ENCODE measurements around the gene TSPAN13.

TSPAN13 gene

GRCh38 chr7:16816824-16817223 is 63.3 kb downstream of the TSPAN13 start:
- DNase-seq: no peak

DNA sequence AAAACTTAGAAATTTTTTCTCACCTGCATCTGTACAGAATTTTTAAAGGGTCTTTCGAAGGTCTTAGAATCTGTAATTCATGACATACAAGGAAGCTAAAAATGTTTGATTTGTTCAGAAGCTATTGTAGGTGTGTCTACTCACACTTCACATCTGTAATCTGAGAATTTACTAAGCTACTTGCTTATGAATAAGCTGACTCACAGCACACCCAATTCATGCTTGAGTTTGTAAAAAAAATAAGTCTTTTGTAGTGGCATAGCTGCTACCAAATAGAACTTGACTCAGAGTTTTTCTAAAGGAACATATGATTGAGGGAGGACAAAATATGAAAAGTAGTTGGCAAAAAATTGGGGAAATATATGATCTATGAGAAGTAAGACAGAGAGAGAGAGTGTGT is 64.0 kb downstream of the TSPAN13 start:
- DNase-seq: no peak

GRCh38 chr7:16818732-16819131 is 65.2 kb downstream of the TSPAN13 start:
- no peak for DNase-seq

GRCh38 chr7:16822029-16822428 is 68.5 kb downstream of the TSPAN13 start:
- DNase-seq: no peak

DNA sequence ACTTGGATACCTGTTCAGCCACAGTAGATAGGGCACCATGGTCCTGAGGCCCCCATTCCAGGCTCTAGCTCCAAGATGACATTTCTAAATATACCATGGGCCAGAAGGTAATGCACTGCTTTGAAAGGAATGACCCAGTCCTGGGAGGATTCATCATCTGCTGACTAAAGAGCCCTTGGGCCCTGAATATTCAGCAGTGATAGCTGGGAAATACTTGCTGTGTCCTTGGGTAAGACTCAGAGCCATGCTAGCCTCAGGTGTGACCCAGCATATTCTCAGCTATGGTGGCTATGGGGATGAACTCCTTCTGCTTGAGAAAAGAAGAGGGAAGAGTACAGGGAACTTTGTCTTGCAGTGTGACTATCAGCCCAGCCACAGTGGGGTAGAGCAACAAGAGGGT is 72.5 kb downstream of the TSPAN13 start:
- no peak for DNase-seq

GRCh38 chr7:16833373-16833772 is 79.8 kb downstream of the TSPAN13 start:
- DNase-seq: no peak

All from left hindlimb (tissue), 1 donor.